Lung (tissue), 12 donors: ENCODE data around the gene CD300LD. TPM values are rescaled to one million over a fixed set of nuclear protein-coding genes. Genes with fewer than 3 reads are reported as not detected.
"Not testable (repeated sequence)": the region's sequence is repeated elsewhere in the genome, so short reads cannot be mapped to it uniquely, and the experiment has no call there.

Source experiments
- ATAC-seq: fragments of 200-7000 bp; cut with Tn5 transposase; one replicate; pipeline ENCODE4 v1.9.1; 2020; ENCODE audit warnings: moderate number of reproducible peaks; ENCODE audit not compliant: insufficient read depth, low FRiP score
- DNase-seq, 3 donors: peaks; one replicate each; pipeline ENCODE4 v3.0.0-alpha.2; 2013 to 2017
- H3K27ac ChIP-seq, 2 donors: one replicate each; pipeline ENCODE4 v1.5.1; 2013; ENCODE audit warnings: mild to moderate bottlenecking in 2 of 2, moderate library complexity in 2 of 2, control low read depth in 1 of 2, inconsistent platforms in 1 of 2, low read depth in 1 of 2, low read length in 1 of 2
- H3K27me3 ChIP-seq, 3 donors: one replicate each; pipeline ENCODE4 v1.5.1; 2013; ENCODE audit warnings: low read length in 2 of 3; ENCODE audit not compliant: control insufficient read depth in 3 of 3, insufficient read depth in 3 of 3
- H3K36me3 ChIP-seq, 4 donors: one replicate each; pipeline ENCODE4 v1.5.1; 2013; ENCODE audit warnings: low read length in 4 of 4, mild to moderate bottlenecking in 1 of 4, moderate library complexity in 1 of 4; ENCODE audit not compliant: control insufficient read depth in 4 of 4, insufficient read depth in 4 of 4
- H3K4me1 ChIP-seq, 5 donors: one replicate each; pipeline ENCODE4 v1.5.1; 2013; ENCODE audit warnings: low read length in 5 of 5, mild to moderate bottlenecking in 2 of 5, moderate library complexity in 1 of 5; ENCODE audit not compliant: control insufficient read depth in 5 of 5, insufficient read depth in 5 of 5
- H3K4me3 ChIP-seq: one replicate; pipeline ENCODE4 v1.5.1; 2013; ENCODE audit warnings: mild to moderate bottlenecking, control low read depth, moderate library complexity
- H3K9ac ChIP-seq, 2 donors: one replicate each; pipeline ENCODE4 v1.5.1; 2013; ENCODE audit warnings: low read length in 2 of 2, control low read depth in 1 of 2; ENCODE audit not compliant: insufficient read depth in 1 of 2
- H3K9me3 ChIP-seq, 4 donors: one replicate each; pipeline ENCODE4 v1.5.1; 2013; ENCODE audit warnings: low read length in 3 of 4, mild to moderate bottlenecking in 1 of 4, moderate library complexity in 1 of 4; ENCODE audit not compliant: control insufficient read depth in 4 of 4, insufficient read depth in 3 of 4
- WGBS, 2 donors: extraction: QIAGEN DNeasy Blood & Tissue Kit; methylation state at CpG; one replicate each; pipeline ENCODE4 v1.1.7; 2013; 5-methylcytosine and 5-hydroxymethylcytosine counted together
- polyA plus RNA-seq, 2 donors: library from polyadenylated mRNA; stranded (reverse); fragments of 200-250 nt; gene quantifications; one replicate each; pipeline ENCODE4 v1.2.1, GENCODE V29; 2013
- total RNA-seq, 2 donors: library from RNA; depleted of rRNA in 1 of 2; stranded (reverse); fragments of >200 nt in 1 of 2; gene quantifications; one replicate each; pipeline ENCODE4 v1.2.1, GENCODE V29; 2014 to 2021
- TF ChIP-seq, protein P1 (sequence below): IDR thresholded peaks from 2 replicates; pipeline ENCODE4 v1.5.1; 2012; ENCODE audit warnings: mild to moderate bottlenecking; ENCODE audit errors: control extremely low read depth, extremely low read depth
- donor health status: control.
- donor health status: control.
- donor health status: Bipolar disorder and iron deficiency.
- donor health status: healthy.
- donor health status: DM: yes; HTN: yes; CAD: no.

CD300LD gene
- total and polyA plus RNA-seq, 4 donors, result 0.25 to 0.52 TPM; not detected in 2

DNA sequence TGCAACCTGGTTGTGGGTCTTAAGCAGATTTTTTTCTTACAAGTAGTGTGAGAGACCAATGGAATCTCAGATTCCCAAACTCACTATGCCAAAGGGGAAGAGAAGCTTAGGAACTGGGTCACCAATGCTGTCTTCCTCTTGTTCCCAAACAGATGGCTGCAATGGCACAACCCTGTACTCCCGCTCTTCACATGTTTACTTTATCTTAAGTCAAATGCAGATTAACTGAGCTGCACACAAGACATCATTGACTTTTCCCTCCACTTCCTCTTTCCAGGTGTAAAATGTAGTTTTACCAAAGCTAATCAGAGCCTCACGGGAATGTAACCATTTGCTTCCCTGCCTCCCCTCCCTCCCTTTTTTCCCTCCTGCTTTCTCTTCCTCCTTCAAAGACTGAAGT, 45.8 kb upstream of the CD300LD start:
- WGBS, 2 donors, result 26 to 53% methylated on average over 2 of the region's 2 CpGs
- TF ChIP-seq, protein P1, sequence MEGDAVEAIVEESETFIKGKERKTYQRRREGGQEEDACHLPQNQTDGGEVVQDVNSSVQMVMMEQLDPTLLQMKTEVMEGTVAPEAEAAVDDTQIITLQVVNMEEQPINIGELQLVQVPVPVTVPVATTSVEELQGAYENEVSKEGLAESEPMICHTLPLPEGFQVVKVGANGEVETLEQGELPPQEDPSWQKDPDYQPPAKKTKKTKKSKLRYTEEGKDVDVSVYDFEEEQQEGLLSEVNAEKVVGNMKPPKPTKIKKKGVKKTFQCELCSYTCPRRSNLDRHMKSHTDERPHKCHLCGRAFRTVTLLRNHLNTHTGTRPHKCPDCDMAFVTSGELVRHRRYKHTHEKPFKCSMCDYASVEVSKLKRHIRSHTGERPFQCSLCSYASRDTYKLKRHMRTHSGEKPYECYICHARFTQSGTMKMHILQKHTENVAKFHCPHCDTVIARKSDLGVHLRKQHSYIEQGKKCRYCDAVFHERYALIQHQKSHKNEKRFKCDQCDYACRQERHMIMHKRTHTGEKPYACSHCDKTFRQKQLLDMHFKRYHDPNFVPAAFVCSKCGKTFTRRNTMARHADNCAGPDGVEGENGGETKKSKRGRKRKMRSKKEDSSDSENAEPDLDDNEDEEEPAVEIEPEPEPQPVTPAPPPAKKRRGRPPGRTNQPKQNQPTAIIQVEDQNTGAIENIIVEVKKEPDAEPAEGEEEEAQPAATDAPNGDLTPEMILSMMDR, result no peak
- Histone ChIP-seq H3K27me3 (peaks cover 0 to 15% (median 7%) of the 10 kb centered on the region in 3 donors), H3K4me3 (no peak overlapping the region), H3K27ac (no peak overlapping the region), H3K9ac (no peak overlapping the region), H3K36me3 (no peaks in the 10 kb centered on the region), H3K4me1 (no peaks in the 10 kb centered on the region), H3K9me3 (peaks cover 0 to 4% (median 0%) of the 10 kb centered on the region in 4 donors)
- no peak for ATAC-seq
- DNase-seq, result no peak

GRCh38 chr17:74637265-74637664, 45.2 kb upstream of the CD300LD start:
- no peaks in the 10 kb centered on the region for H3K4me1 ChIP-seq
- H3K27ac ChIP-seq, result no peak overlapping the region
- DNase-seq (no peak), ATAC-seq (no peak)
- no peak overlapping the region for H3K4me3 ChIP-seq
- TF ChIP-seq, protein P1, result no peak
- no peaks in the 10 kb centered on the region for H3K36me3 ChIP-seq
- peaks cover 0 to 11% (median 4%) of the 10 kb centered on the region in 3 donors for H3K27me3 ChIP-seq
- H3K9me3 ChIP-seq, result peaks cover 0 to 4% (median 0%) of the 10 kb centered on the region in 4 donors
- no peak overlapping the region for H3K9ac ChIP-seq
- WGBS, 2 donors, result 45 to 52% methylated on average over 11 of the region's 11 CpGs

DNA sequence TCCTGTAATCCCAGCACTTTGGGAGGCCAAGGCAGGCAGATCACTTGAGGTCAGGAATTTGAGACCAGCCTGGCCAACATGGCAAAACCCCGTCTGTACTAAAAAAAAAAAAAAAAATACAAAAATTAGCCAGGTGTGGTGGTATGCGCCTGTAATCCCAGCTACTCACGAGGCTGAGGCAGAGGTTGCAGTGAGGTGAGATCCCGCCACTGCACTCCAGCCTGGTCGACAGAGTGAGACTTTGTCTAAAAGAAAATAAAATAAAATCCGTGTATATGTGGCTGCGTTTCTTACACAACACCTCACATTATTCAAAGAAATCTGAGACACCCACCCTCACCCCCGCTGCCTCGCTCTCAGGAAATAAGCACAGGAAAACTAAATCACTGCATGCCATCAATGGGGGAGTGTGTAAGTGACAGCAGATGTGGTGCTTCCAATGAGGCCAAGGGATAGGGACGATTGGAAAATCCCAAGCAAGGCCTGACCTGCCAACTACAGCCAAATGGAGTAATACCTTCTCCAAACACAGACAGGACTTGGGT, 44.5 kb upstream of the CD300LD start:
- not testable (repeated sequence) for H3K9me3 ChIP-seq, H3K36me3 ChIP-seq, H3K27ac ChIP-seq, DNase-seq, H3K4me1 ChIP-seq, ATAC-seq, H3K4me3 ChIP-seq, H3K9ac ChIP-seq
- H3K27me3 ChIP-seq, result peaks cover 0 to 13% (median 4%) of the 10 kb centered on the region in 3 donors
- 68 to 74% methylated on average over 10 of the region's 10 CpGs for WGBS, 2 donors

DNA sequence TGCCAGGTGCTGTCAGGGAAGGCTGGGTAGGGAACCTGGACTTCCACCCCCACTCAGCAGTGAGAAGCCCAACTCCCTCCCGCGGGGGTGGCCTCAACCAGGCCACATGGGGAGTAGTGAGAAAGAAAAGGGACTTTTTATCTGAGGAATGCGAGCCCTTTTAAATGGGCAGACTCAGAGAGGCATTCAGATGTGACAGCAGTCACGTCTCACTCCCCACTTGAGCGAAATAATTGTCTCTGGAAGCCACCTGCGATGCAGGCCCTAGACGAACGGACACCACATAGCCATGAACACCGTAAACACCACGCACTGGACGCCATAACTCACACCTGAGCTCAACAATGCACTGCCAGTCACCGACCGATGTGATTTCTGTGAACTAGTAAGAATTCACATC, 43.3 kb upstream of the CD300LD start:
- DNase-seq (no peak), ATAC-seq (no peak)
- Histone ChIP-seq H3K9me3 (peaks cover 0 to 4% (median 0%) of the 10 kb centered on the region in 4 donors), H3K9ac (no peak overlapping the region), H3K4me1 (no peaks in the 10 kb centered on the region), H3K36me3 (no peaks in the 10 kb centered on the region), H3K27me3 (peaks cover 0 to 15% (median 4%) of the 10 kb centered on the region in 3 donors), H3K4me3 (no peak overlapping the region), H3K27ac (no peak overlapping the region)
- WGBS, 2 donors, result 56 to 77% methylated on average over 13 of the region's 13 CpGs
- TF ChIP-seq, protein P1, result no peak
